GM20431 (cell line): ENCODE measurements around the gene ALDH1A1.
"Not testable (repeated sequence)": the region's sequence is repeated elsewhere in the genome, so short reads cannot be mapped to it uniquely, and the experiment has no call there.

Source experiments
- in situ Hi-C: fragments of 300-500 bp; cut with MseI, MboI; formaldehyde crosslinking; loops from one replicate; pipeline ENCODE4 v1.15.0; 2020; ENCODE audit warnings: low sequenced_read_pairs; ENCODE audit not compliant: unreplicated experiment

The ALDH1A1 gene

DNA sequence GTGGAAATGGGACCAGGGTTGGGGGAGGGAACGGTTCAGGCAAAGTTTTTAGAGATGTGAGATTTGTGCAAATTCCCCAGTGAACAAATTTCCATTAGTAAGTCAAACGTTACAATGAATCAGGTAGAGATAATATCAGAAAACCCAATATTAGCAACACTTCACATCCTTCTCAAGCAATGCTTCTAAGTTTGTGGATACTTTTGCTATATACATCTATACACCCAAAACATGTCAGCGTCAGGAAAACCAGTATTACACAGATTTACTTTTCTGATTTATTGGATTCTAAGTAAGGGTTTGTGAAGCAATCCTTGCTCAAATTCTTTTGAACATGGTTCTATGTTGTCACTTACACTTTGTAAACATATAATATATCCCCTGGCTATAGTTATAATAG, 6.5 kb downstream of the ALDH1A1 start:
- in situ Hi-C loops, result no loop called here

DNA sequence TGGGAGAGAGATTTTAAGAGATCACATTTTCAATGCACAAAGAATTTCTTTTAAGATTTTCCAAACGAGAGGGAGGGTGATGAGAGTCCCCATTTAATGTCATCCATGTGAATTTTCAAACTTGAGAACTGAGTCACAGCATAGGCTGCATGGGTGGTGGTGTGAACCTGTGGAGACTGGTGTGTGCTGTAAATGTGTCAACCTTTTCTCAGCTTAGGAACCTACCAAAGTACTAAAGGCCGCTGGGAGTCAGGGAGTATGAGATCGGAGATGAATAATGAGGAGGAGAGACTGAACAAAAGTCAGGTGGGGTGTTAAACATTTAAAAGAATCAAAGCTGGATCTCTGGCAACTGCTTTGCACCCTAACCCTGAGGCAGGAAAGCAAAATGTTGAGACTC, 7.5 kb downstream of the ALDH1A1 start:
- in situ Hi-C loops, result no loop called here

DNA sequence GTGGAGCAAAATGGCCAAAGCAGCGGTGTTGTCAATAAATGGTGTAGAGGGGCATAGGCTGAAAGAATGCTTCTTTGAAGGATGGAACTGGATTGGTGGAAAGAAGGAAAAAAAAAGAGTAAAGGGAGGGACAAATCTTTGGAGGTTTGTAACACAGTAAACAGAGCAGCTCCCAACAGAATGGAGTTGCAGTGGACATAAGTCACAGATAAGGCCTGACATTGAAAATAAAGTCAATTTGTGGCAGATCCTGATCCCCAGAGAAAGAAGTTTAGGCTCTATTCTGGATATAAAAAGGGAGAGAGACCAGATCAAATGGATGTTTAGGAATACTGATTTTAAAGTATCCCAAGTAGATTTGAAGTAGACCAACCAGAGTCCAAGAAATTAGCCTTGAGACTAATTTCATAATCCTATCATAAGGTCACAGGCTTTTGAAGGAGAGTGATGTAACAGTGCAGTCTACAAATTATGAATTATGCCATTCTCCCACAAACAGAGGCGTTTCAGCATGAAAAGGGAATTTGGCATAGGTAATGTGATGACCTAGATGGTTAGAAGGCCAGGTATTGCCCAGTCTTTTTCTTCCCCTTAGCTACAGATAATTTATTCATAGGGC, 8.9 kb downstream of the ALDH1A1 start:
- in situ Hi-C loops, result no loop called here

DNA sequence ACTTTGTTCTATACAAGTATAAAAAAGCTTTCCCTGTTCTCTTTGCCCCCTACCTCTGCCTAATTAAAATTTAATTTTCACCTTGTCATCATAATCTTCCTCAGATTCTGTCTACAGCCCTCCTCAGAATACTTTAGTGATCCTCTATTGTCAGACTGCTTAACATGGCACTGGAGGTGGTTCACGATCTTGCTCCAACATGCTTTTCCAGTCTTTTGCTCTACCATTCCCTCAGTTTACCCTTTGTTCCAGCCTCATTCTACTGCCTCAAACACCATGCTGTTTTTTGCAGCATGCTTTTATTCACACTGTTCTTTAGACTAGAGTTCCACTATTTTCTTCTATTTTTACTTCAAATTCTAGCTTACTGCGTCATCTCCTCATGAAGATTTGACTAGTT, 10.4 kb downstream of the ALDH1A1 start:
- in situ Hi-C loops, result no loop called here

DNA sequence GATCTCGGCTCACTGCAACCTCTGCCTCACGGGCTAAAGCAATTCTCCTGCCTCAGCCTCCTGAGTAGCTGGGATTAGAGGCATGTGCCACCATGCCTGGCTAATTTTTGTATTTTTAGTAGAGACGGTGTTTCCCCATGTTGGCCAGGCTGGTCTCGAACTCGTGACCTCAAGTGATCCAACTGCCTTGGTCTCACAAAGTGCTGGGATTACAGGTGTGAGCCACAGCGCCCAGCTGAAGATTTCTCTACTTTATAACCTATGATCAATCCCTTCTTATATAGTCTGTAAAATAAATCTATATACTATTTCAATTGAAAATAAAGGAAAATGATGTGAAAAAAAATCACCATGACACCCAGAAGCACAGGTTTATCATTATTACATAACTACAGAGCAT, 13.3 kb downstream of the ALDH1A1 start:
- in situ Hi-C loops, result not testable (repeated sequence)

DNA sequence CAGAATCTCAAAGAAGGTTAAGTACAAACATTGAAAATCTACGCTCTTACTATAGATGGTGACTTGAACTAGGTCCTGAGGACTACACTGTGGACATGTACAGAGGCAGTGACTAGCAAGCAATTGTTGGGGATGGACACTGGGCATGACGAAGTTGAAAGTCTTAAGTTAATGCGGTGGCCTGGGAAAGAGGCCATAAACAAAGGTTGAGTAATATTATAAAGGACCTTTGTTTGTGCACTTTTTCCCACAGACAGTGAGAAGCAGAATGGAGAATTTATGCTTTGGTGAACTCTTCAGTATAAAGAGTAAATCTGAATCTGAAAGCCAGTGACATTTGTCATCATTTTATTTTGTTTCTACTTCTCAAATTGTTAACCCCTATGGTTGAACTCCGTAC, 15.3 kb downstream of the ALDH1A1 start:
- in situ Hi-C loops, result no loop called here

DNA sequence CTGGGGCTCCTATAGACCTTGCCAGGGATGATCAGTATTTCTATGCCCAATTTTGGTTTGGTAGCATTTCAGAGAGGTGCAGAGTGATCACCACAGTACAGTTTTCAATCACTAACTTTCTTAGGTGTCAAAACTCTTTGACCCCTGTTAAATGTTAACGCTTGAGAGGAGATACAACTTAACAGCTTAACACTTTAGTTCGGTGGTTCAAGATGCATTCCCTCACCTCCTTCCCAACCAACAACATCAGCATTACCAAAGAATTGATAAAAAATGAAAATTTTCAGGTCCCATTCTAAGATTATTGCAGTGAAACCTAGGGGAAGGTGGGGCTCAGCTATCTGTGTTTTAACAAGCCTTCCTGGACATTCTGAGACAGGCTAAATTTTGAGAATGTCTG, 16.2 kb downstream of the ALDH1A1 start:
- in situ Hi-C loops, result no loop called here

DNA sequence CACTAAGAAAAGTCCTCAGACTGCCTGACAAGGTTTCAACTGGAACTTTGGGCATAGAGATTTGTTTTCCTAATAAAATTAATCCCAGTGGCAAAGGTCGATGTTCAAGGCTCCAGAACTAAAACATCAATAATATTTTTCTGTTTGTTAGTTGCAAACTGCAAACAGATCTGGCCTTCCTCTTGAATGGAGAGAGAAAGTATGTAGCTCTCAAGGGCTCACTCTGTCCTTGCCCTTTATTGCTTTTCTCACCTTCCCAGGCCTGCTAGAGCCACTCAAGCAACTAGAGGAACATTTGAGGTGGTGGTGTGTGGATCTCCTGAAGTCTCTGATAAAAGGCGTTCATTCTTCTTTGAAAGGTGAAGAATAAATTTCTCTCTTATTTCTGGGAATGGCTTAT, 16.6 kb downstream of the ALDH1A1 start:
- in situ Hi-C loops, result no loop called here

DNA sequence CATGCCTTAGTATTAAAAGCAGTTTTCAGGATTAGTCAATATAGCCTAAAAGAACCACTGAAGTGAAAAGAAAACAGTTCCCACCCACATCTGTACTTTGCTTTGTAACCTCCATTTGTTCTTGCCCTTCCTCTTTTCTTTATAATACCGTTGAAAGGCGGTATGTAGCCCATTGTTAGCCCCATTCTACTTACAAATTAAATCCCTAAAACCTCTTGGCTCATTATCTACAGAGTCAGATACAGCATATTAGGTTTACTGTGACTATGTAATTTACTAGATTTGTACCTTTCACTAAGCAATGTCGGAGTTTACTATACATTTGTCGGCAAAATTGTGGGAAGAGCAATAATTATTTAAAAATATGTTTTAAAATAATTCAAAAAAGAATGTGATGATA, 17.3 kb downstream of the ALDH1A1 start:
- in situ Hi-C loops, result no loop called here

DNA sequence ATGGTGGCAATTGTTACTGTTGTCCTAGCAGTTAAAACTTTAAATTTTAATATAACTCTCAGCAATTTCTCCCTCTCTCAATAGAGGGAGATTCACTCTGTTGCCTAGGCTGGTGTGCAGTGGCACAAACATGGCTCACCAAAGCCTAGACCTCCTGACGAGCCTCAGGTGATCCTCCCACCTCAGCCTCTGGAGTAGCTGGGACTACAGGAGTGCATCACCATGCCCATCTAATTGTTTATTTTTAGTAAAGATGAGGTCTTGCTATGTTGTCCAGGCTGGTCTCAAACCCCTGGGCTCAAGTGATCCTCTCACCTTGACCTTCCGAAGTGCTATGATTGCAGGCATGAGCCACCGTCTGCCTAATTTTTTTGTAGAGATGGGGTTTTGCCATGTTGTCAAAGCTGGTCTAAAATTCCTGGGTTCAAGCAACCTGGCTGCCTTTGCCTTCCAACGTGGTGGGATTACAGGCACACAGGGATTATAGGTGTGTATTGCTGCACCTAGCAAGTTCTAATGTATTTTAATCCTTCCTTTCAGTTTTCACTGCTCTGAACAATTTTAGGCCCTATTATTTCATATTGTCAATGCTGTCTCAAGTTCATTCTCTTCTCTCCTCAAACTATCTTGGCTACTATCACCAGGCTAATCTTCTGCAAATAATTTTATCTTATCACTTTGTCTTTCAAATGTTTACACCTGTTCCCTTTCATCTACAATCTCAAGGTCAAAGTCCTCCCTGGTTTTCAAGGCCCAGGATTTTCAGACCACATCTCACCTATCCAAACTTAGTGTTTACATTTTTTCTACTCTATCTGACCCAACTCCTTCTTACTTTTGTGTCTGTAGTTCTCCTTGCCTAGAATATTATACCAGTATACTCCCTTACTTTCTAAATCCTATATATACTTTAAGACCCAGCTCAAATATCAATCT, 18.9 kb downstream of the ALDH1A1 start:
- in situ Hi-C loops, result no loop called here

DNA sequence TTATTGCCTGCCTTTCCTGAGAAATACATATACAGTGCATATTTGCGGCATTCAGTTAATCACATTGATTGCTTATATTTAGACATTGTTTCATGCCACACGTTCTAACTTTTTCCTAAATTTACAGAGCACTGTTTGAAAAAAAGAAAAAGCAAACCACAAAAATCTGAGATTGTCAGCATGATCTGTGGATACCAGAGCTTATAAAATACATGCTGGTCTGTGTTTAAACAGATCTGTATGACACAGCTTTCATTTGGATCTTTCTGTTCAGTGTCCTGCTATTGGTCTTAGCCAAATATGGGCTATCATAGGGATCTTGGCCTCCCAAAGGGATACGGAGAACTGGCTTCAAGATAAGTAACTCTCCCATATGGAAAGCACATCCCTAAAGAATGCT, 20.2 kb downstream of the ALDH1A1 start:
- in situ Hi-C loops, result no loop called here

DNA sequence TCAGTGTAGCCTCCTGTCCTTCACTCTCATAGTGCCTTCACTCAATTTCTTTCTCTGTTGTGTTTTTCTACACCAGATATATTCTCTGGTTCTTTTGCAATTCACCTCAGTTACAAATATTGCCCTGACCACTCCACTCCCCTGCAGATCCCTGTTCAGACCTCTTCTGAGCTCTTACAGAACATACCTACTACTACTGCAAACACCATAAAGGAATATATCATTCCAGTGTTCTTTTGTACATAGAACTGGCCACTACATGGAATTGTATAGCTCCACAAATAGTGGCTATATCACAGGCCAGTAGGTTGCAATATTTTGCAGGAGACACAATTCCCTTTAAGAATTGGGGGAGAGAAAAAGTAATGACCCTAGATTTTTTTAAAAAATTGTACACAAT, 21.0 kb downstream of the ALDH1A1 start:
- in situ Hi-C loops, result no loop called here

DNA sequence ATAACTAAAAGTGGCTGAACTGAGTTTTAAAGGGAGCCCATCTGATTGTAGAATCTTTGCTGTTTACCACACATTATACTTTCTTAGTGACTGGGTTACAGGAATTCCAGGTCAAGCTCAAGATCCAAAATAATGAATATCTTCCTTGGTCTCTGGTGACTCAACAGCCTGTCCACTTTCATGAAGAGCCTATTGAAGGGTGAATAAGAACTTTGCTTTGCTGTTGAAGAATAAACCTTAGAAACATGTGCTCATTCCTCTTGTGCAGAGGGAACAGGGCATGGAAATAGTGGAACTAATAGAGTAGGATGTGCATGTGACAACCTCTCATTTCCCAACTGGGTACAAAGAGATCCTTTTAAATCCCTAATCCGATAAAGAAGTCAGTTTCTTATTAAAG, 21.4 kb downstream of the ALDH1A1 start:
- in situ Hi-C loops, result no loop called here

DNA sequence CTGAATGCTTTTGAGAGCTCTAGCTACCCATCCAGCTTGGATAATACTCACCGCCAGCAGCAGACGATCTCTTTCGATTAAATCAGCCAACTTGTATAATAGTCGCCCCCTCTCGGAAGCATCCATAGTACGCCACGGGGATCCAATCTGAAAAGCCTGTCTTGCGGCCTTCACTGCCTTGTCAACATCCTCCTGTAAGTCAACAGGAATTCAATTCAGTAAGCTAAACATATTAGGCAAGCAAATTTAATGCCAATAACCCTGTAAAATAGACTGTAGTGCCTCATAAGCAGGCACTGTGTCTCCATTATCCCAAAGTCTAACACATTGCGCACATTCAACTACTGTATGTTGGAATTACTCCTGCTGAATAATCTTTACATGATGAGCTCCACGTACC, 22.0 kb downstream of the ALDH1A1 start:
- in situ Hi-C loops, result no loop called here

DNA sequence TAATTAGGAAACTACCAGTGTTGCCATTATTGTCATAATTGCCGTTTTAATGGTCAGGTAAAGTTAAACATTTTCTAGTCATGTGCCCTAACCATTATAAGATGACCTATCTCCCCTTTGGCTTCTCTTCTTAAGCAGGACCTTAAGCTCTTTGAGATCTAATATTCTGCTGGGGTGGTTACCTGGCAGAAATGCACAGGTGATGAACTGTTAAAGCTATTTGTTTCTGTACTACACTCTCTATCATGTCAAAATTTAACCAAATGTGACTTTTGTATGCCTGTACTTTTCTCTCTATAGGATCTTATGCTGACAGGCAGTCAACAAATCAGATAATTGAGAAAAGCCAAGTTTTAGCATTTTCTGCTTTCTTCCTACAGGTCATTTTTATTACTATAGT, 23.3 kb downstream of the ALDH1A1 start:
- in situ Hi-C loops, result no loop called here

DNA sequence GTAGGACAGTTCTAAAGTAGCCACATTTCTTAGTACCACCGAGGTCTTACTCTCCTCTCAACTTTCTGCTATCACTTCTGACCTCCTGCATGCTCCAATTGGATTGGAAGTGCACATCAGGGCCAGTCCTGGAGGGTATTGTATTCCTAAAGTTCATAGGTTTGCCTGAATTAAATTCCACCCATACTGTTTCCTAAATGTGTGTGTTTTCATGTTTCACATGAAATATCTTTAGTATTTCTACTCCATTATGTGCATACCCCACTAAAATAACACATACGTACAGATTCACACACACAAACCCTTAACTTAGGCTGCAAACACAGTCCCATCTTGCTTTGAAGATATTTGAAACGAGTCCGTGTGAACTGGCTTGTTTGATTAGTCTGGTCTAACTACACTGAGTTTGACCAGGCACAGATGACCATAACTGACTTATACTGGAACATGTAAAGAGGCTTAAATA, 24.8 kb downstream of the ALDH1A1 start:
- in situ Hi-C loops, result no loop called here

DNA sequence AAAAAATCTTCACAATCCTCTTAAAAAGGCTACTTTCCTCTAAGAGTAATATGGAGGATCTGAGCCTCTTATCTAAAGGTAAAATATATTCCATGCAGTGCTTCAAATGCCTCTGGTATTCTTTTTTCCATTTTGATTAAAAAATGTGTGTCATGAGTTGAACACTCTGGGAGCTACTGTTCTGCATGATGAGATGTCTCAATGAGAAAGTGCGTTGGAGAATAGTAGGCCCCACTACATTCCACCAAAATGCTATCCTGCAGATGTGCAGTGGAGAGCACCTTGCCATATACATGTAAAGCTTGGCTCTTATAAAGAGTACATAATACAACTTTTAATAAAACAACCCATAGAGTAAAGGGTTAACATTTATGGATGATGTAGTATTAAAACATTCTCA, 26.3 kb downstream of the ALDH1A1 start:
- in situ Hi-C loops, result no loop called here

DNA sequence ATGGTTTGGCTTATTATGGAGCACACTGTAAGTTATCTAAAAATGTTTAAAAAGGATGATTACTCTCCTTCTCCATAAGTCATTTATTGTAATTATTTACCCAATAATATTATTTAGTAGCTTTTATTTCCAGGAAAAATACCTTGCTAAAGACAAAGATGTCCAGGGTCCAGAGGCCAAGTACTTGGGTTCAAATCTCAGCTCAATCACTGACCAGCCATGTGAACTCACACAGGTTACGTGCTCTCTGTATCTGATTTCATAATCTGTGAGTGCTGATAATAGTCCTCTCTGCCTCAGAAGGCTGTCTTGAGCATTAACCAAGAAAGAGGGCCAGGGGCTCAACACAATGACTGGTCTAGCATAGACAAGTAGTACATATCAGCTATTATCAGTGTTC, 27.0 kb downstream of the ALDH1A1 start:
- in situ Hi-C loops, result no loop called here

DNA sequence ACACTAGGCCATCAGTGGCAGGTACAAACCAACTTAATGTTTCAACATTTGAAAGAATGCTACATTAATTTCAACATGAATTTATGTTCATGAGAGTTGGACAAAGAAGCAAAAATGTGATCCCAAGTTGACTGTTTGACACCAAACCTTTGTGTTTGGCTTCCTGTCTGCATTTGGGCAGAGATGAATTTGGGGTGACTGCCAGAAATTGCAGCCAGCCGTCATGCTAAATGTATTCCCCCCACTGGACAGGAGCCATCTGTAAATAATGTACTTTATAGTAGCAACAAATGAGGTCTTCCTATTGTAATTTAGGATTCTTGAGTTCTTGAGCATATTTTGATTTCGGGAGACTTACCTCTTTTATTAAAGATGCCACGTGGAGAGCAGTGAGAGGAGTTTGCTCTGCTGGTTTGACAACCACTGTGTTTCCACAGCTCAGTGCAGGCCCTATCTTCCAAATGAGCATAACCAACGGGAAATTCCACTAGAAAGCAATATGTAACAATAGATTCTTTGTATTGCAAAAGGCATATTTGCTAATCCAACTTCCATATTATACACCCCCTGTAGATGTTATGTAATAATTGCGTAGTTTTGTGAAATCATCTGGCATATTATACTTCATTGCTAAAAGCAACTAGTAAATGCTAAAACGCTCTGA, 27.6 kb downstream of the ALDH1A1 start:
- in situ Hi-C loops, result no loop called here

DNA sequence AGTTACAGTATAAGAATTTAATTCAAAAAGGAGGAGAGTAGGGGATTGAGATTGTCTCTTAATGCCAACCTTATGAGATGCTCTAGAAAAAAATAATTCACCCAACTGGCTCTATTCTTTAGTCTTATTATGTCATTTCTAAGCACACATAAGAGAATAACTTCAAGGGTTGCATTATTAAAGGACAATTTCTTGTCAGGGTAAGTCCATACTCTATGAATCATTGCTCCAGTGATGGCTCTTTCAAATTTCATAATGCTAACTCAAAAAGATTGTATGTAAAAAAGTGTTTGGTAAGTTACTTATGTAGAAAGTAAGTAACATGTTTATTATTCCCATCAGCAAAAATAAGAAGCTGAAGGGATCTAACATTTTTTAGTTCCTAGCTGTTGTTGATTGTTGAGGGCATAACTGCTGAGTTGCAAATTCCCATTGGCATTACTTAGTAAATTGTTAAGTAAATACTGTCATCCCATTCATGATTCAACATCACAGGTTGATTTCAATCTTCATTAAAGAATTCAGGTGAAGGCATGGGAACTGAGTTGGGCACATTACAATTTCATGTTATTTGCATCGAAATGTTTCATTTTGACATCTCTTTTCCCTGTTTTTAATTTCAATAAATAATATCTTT, 28.6 kb downstream of the ALDH1A1 start:
- in situ Hi-C loops, result no loop called here

DNA sequence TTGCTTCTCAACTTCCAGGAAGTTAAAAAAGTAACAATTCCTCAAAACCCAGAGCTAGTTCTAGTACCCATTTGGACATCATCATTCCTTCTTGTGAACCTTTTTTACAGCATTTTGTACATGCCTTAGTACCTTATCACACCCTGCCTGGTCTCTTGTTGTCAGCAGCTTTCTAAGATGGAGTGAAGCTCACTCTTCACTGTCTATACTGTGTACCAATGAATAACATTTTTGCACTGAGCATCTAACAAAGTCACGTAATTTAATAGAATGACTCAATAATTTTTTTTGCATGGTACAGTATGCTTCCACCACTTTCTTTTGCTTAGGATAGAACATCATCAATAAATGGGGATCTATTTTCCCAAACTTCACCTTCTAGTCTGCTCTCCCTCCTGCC, 29.8 kb downstream of the ALDH1A1 start:
- in situ Hi-C loops, result no loop called here
